Activated T-helper 2 cell treated with anti-CD3 and anti-CD28 coated beads, Interferon-gamma antibody, Interleukin-2, Interleukin-4, amounts not matched to agents 10 μg/mL and 5 μg/mL and 100 μg/mL, durations not matched to agents 14 hours and 24 hours and 36 hours (primary cell): ENCODE measurements around the gene KCNH5. TPM values are rescaled to one million over a fixed set of nuclear protein-coding genes. Genes with fewer than 3 reads are reported as not detected.
"Not testable (repeated sequence)": the region's sequence is repeated elsewhere in the genome, so short reads cannot be mapped to it uniquely, and the experiment has no call there.

Experiments
- DNase-seq: peaks from one replicate; pipeline ENCODE4 v3.0.0; 2021; ENCODE audit warnings: low spot score
- H3K27ac Mint-ChIP-seq: one replicate; pipeline ENCODE4 v1.8.0; 2021; ENCODE audit warnings: mixed read lengths
- H3K27me3 Mint-ChIP-seq: one replicate; pipeline ENCODE4 v1.8.0; 2021; ENCODE audit warnings: low read depth, mixed read lengths
- H3K36me3 Mint-ChIP-seq: one replicate; pipeline ENCODE4 v1.8.0; 2021; ENCODE audit warnings: low read depth, mixed read lengths
- H3K4me1 Mint-ChIP-seq: one replicate; pipeline ENCODE4 v1.8.0; 2021; ENCODE audit warnings: low read depth, mixed read lengths
- H3K4me3 Mint-ChIP-seq: one replicate; pipeline ENCODE4 v1.8.0; 2021; ENCODE audit warnings: low read depth, mild to moderate bottlenecking, moderate library complexity, mixed read lengths
- H3K9me3 Mint-ChIP-seq: one replicate; pipeline ENCODE4 v1.8.0; 2021; ENCODE audit warnings: mixed read lengths
- intact Hi-C: fragments of 100-400 bp; cut with micrococcal nuclease; formaldehyde crosslinking; loops from one replicate; pipeline ENCODE4 v1.15.1; 2023
- total RNA-seq: library from RNA; stranded (reverse); gene quantifications from 2 replicates; pipeline ENCODE4 v1.2.3, GENCODE V29; 2022

KCNH5 gene
- total RNA-seq, 1 donor from 2014 or later, result not detected

DNA sequence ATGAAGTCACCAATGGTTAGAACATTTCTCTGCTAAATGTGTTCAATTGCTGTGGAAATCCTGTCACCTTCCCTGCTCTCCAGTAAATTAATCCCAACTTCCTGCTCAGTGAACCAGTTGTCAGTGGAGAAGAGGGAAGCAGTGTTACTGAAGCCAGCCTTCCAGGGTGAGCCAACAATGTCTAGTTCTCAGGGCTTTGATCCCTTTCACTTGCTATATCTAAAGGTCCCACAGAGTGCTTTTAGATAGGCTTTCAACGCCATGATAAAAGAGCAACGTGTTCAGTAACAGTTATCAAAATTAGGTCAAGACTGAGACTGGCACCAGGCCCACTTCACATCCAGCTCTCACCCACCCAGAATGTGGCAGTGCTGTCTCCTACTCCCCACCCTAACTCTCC lies 139.7 kb downstream of the KCNH5 start:
- intact Hi-C loops, result no loop called here
- Mint-ChIP-seq H3K27ac (no peak overlapping the region), H3K4me3 (no peak overlapping the region), H3K4me1 (no peaks in the 10 kb centered on the region), H3K27me3 (no peaks in the 10 kb centered on the region), H3K36me3 (no peaks in the 10 kb centered on the region), H3K9me3 (peaks cover 18% of the 10 kb centered on the region)
- no peak for DNase-seq

DNA sequence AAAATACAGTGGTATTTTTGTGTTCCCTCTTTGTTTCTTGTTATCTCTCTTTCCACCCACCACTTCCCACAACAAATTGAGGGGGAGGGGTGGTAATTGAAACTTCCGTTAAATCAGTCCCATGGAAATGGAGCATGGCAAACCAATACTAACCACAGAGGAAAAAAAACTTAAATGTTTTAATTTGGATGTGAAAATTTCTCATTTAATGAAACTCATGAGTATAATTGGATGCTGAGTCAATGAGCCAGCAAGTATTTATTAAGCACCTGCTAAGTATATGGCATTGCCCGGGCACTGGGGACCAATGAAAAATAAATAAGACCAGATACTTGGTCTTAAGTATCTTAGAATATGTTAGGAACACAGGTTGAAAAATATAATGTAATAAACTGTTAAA lies 147.5 kb downstream of the KCNH5 start:
- intact Hi-C loops, result no loop called here
- Mint-ChIP-seq H3K27me3 (no peaks in the 10 kb centered on the region), H3K4me1 (no peaks in the 10 kb centered on the region), H3K36me3 (no peaks in the 10 kb centered on the region), H3K27ac (no peak overlapping the region), H3K9me3 (peaks cover 5% of the 10 kb centered on the region), H3K4me3 (no peak overlapping the region)
- DNase-seq, result no peak

DNA sequence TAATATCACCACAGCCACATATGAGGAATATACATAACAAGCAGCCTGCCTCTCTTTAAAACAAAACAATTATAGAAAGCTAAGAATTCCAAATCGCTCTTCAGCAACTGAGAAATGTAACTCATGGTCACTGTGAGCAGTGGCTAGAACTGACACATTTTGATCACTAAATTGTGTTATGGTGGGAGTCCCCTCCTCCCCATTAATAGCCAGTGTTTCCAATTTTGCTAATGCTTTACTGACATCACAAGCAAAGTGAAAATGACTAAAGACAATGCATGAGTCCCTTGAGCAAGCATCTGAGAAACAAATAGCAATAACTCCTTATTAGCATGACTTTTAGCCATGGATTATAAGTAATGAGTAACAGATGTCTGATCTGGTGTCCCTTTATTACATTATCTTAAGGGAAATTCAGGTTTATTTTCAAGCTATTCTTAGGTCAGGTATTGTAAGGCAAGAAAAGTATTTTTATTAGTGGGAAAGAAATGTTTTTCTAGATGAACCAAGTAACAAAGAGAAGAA lies 148.3 kb downstream of the KCNH5 start:
- H3K4me1 Mint-ChIP-seq, result no peaks in the 10 kb centered on the region
- H3K36me3 Mint-ChIP-seq, result no peaks in the 10 kb centered on the region
- H3K4me3 Mint-ChIP-seq, result no peak overlapping the region
- H3K27ac Mint-ChIP-seq, result no peak overlapping the region
- H3K9me3 Mint-ChIP-seq, result peaks cover 3% of the 10 kb centered on the region
- no peaks in the 10 kb centered on the region for H3K27me3 Mint-ChIP-seq
- no peak for DNase-seq
- intact Hi-C loops, result no loop called here

DNA sequence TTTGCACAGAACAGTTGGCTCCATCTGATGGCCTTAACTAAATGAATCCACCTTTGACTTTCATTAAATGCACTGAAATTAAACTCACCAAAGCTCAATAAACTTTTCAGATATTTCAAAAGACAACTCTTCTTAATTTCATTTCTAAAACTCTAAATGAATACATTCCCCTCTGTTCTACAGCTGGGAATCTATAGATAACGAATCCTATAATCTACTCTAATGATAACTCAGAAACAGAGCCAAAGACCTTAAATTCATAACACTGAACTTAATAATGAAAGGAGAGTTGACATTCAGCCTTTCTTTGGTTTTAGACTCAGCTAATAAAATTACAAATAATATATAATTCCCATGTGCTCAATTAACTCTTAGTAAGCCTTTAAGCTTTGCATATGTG lies 150.5 kb downstream of the KCNH5 start:
- H3K27me3 Mint-ChIP-seq, result no peaks in the 10 kb centered on the region
- intact Hi-C loops, result no loop called here
- H3K4me3 Mint-ChIP-seq, result no peak overlapping the region
- no peaks in the 10 kb centered on the region for H3K36me3 Mint-ChIP-seq
- no peak for DNase-seq
- no peaks in the 10 kb centered on the region for H3K9me3 Mint-ChIP-seq
- no peaks in the 10 kb centered on the region for H3K4me1 Mint-ChIP-seq
- H3K27ac Mint-ChIP-seq, result no peak overlapping the region

GRCh38 chr14:62889364-62889763 lies 155.9 kb downstream of the KCNH5 start:
- H3K27ac Mint-ChIP-seq, result no peak overlapping the region
- intact Hi-C loops, result no loop called here
- H3K4me1 Mint-ChIP-seq, result no peaks in the 10 kb centered on the region
- H3K36me3 Mint-ChIP-seq, result no peaks in the 10 kb centered on the region
- no peak overlapping the region for H3K4me3 Mint-ChIP-seq
- no peak for DNase-seq
- H3K9me3 Mint-ChIP-seq, result no peaks in the 10 kb centered on the region
- no peaks in the 10 kb centered on the region for H3K27me3 Mint-ChIP-seq

GRCh38 chr14:62886461-62886860 lies 158.8 kb downstream of the KCNH5 start:
- DNase-seq, result no peak
- Mint-ChIP-seq H3K4me1 (no peaks in the 10 kb centered on the region), H3K36me3 (no peaks in the 10 kb centered on the region), H3K27me3 (no peaks in the 10 kb centered on the region), H3K9me3 (no peaks in the 10 kb centered on the region), H3K27ac (no peak overlapping the region), H3K4me3 (no peak overlapping the region)
- intact Hi-C loops, result no loop called here

DNA sequence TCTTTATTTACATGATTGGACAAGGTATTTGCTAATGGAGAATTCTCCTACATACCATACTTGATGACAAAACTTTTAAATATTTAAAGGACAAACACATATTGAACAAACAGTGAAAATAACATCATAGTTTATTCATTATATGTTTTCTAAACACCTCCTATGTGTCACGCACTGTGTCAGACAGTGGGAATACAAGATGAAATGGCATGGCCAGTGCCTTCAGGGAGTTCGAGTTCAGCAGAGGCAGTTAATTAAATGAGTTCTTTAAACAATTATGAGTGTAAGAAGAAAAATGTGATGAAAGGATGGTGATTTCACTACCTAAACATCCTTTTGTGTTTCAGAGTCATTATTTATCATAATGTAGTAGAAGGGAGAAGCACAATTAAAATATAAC lies 159.8 kb downstream of the KCNH5 start:
- no peak overlapping the region for H3K27ac Mint-ChIP-seq
- no peaks in the 10 kb centered on the region for H3K4me1 Mint-ChIP-seq
- intact Hi-C loops, result no loop called here
- no peaks in the 10 kb centered on the region for H3K36me3 Mint-ChIP-seq
- DNase-seq, result no peak
- no peak overlapping the region for H3K4me3 Mint-ChIP-seq
- no peaks in the 10 kb centered on the region for H3K9me3 Mint-ChIP-seq
- H3K27me3 Mint-ChIP-seq, result no peaks in the 10 kb centered on the region

DNA sequence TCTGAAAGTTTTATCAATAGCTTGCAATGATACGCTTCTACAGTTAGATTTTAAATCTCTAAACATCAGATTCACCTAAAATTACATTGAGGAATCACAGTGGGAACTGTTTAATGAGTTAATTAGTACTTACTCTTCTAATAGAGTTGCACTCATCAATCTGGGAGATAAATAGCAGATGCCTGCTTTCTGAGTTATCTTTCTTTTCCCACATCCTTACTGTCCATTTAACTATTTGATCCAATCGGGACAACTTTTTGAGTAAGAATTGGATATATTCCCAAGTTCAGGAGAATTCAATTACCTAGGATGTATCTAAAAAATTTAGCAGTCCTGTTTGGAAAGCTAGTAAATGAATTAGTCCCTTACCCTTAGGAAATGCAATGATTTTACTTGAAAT lies 162.3 kb downstream of the KCNH5 start:
- Mint-ChIP-seq H3K9me3 (no peaks in the 10 kb centered on the region), H3K27me3 (no peaks in the 10 kb centered on the region), H3K36me3 (no peaks in the 10 kb centered on the region), H3K4me3 (no peak overlapping the region), H3K4me1 (no peaks in the 10 kb centered on the region), H3K27ac (no peak overlapping the region)
- intact Hi-C loops, result no loop called here
- DNase-seq, result no peak

GRCh38 chr14:62866376-62866775 lies 178.9 kb downstream of the KCNH5 start:
- H3K4me1 Mint-ChIP-seq, result no peaks in the 10 kb centered on the region
- no peak for DNase-seq
- H3K36me3 Mint-ChIP-seq, result no peaks in the 10 kb centered on the region
- no peak overlapping the region for H3K4me3 Mint-ChIP-seq
- no peak overlapping the region for H3K27ac Mint-ChIP-seq
- intact Hi-C loops, result no loop called here
- H3K9me3 Mint-ChIP-seq, result peaks cover 5% of the 10 kb centered on the region
- no peaks in the 10 kb centered on the region for H3K27me3 Mint-ChIP-seq

- Mint-ChIP-seq H3K4me1 (no peaks in the 10 kb centered on the region), H3K27ac (no peak overlapping the region), H3K27me3 (no peaks in the 10 kb centered on the region), H3K9me3 (peaks cover 5% of the 10 kb centered on the region), H3K36me3 (no peaks in the 10 kb centered on the region), H3K4me3 (no peak overlapping the region)
- DNase-seq, result no peak
- intact Hi-C loops, result no loop called here
These were observed 180.7 kb downstream of the KCNH5 start for GRCh38 chr14:62864588-62864987.

- H3K27me3 Mint-ChIP-seq, H3K36me3 Mint-ChIP-seq, H3K9me3 Mint-ChIP-seq, H3K27ac Mint-ChIP-seq, intact Hi-C loops, H3K4me1 Mint-ChIP-seq, H3K4me3 Mint-ChIP-seq, DNase-seq: not testable (repeated sequence)
These were observed 187.2 kb downstream of the KCNH5 start for GRCh38 chr14:62858011-62858410.

DNA sequence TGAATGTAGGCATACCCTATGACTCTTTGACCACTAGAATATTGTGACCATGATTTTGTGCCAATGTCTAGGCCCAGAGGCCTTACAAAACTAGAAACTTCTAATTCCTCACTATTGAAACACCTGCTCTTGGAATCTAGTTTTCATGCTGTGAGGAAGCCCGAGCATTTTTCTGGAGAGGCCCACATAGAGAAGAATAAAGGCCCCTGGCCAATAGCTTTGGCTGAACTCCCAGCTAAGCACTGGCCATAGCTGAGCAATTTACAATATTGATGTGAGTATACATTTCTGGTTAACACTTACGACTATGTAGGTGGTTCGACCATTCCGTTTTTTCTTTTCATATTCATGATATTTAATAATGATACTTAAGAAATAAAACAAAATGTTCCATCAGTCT lies 190.3 kb downstream of the KCNH5 start:
- no peaks in the 10 kb centered on the region for H3K27me3 Mint-ChIP-seq
- intact Hi-C loops, result no loop called here
- no peak for DNase-seq
- H3K36me3 Mint-ChIP-seq, result no peaks in the 10 kb centered on the region
- H3K4me3 Mint-ChIP-seq, result no peak overlapping the region
- H3K9me3 Mint-ChIP-seq, result no peaks in the 10 kb centered on the region
- H3K27ac Mint-ChIP-seq, result no peak overlapping the region
- no peaks in the 10 kb centered on the region for H3K4me1 Mint-ChIP-seq

GRCh38 chr14:62847168-62847567 lies 198.1 kb downstream of the KCNH5 start:
- intact Hi-C loops, result no loop called here
- H3K4me1 Mint-ChIP-seq, result no peaks in the 10 kb centered on the region
- H3K9me3 Mint-ChIP-seq, result no peaks in the 10 kb centered on the region
- no peak overlapping the region for H3K27ac Mint-ChIP-seq
- H3K4me3 Mint-ChIP-seq, result no peak overlapping the region
- H3K27me3 Mint-ChIP-seq, result no peaks in the 10 kb centered on the region
- H3K36me3 Mint-ChIP-seq, result no peaks in the 10 kb centered on the region
- DNase-seq, result no peak

GRCh38 chr14:62844546-62844945 lies 200.7 kb downstream of the KCNH5 start:
- no peaks in the 10 kb centered on the region for H3K9me3 Mint-ChIP-seq
- intact Hi-C loops, result no loop called here
- no peak overlapping the region for H3K27ac Mint-ChIP-seq
- no peaks in the 10 kb centered on the region for H3K4me1 Mint-ChIP-seq
- no peaks in the 10 kb centered on the region for H3K36me3 Mint-ChIP-seq
- H3K27me3 Mint-ChIP-seq, result no peaks in the 10 kb centered on the region
- H3K4me3 Mint-ChIP-seq, result no peak overlapping the region
- DNase-seq, result no peak
